GM12864 (cell line): ENCODE measurements around the gene EIF4G3.

Source experiments
- DNase-seq: peaks from one replicate; pipeline ENCODE4 v3.0.0-alpha.2; 2011; ENCODE audit warnings: low read depth
- H3K4me3 ChIP-seq: 2 replicates; pipeline ENCODE4 v1.5.1; 2011; ENCODE audit warnings: mild to moderate bottlenecking, low read depth, low read length, control low read depth
- TF ChIP-seq, protein P1 (sequence below): IDR thresholded peaks from 2 replicates; pipeline ENCODE4 v1.5.1; 2011; ENCODE audit warnings: low read depth, mild to moderate bottlenecking, moderate library complexity, low read length, control low read depth, inconsistent platforms; ENCODE audit errors: missing control alignments

Gene EIF4G3

DNA sequence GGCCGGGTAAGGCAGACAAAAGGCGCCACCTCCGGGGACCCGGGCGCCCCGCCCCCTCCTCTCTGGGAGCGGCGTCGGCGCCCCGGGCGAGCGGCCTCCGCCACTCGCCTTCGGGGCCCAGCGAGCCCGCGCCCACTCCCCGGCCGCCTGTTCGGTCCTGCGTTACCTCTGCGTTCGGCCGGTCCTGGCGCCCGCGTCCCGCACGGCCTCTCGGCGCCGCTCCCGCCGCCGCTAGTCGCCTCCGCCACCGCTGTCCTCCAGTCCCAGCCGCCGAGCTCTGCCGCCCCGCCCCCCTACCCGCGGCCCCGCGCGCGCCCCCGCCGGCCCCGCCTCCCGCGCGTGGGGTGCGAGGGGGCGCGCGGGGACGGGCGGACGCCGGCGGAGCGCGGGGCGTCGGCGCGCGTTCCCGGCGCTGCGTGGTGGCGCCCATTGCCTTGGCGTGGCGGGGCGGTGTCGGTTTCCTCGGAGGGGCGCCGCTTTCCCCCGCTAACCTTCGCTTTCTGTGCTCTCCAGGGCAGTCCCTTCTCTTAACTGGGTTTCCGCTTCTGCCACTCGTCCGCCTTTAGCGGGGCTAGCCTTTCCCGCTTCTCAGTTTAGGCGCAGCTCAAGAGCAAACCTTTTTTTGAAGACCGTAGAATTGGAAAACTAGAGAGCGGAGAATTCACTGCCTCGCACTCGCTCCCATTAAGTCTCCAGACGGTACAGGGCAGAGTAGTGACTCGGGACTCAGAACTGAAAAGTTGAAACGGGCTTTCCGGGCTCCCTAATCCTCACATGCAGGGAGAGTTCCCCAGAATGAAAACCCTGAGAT lies 389.5 kb downstream of the EIF4G3 start, which contains the start of gene HP1BP3:
Gene HP1BP3 (minus strand): TSS at position 279 of the 811 bp plus-strand sequence. CDS start 6,867 bp downstream, outside the sequence.
- H3K4me3 ChIP-seq: peak within 1 kb of the TSS; percentile 78
- TF ChIP-seq, protein P1, sequence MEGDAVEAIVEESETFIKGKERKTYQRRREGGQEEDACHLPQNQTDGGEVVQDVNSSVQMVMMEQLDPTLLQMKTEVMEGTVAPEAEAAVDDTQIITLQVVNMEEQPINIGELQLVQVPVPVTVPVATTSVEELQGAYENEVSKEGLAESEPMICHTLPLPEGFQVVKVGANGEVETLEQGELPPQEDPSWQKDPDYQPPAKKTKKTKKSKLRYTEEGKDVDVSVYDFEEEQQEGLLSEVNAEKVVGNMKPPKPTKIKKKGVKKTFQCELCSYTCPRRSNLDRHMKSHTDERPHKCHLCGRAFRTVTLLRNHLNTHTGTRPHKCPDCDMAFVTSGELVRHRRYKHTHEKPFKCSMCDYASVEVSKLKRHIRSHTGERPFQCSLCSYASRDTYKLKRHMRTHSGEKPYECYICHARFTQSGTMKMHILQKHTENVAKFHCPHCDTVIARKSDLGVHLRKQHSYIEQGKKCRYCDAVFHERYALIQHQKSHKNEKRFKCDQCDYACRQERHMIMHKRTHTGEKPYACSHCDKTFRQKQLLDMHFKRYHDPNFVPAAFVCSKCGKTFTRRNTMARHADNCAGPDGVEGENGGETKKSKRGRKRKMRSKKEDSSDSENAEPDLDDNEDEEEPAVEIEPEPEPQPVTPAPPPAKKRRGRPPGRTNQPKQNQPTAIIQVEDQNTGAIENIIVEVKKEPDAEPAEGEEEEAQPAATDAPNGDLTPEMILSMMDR: no peak
- DNase-seq: peak; percentile 33

DNA sequence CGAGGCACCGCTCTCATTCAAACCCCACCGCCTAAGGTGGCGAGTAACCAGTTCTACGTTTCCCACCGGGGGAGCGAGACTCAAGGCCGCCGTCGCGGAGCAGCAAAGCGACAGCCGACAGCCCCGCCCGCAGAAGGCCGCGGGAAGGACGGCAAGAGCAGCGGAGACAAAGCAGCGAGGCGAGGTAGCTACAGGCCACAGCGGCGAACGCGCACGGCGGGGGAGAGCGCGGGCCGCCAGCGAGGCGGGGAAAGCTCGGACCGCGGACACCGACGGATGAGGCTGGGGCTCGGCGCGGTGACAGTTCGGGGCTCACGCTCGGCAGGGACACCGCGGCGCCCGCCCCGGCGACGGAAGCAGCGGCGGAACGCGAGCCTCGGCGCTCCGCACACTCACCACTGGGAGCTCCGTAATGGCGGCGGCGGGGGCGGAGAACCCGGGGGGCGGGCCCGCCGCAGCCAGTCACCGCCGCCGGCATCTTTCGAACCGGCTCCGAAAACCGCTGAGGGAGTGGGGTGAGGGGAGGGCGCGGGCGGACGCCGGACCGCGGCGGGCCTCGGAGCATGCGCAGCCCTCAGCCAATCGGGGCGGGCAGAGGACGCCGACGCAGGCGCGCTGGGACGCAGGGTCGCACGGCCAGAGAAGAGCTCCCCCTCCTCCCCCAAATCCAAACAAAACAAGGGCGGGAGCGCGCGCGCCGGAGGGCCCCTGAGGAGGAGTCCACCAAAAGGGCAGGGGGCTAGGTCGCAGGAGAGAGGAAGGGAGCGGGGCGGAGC lies 390.3 kb downstream of the EIF4G3 start:
- peak overlapping the region; percentile 78 for H3K4me3 ChIP-seq
- DNase-seq: peak; percentile 64
- TF ChIP-seq, protein P1: no peak

DNA sequence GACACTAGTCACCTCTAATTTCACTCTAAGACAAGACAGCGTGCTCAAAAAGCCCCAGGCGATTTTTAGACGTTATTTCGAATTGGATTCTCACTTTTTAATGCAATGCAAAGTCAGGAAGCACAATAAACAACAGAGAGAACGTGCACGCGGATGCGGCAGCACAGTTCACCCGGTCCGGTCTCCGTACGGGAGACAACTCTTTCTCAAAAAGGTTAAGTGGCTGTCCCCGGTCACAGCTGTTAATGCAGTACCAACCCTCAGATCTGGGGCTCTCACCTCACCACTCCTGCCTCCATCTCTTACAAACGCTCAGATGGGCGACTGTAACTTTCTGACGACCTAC lies 390.8 kb downstream of the EIF4G3 start:
- TF ChIP-seq, protein P1: no peak
- no peak for DNase-seq
- H3K4me3 ChIP-seq: peak overlapping the region; percentile 78

DNA sequence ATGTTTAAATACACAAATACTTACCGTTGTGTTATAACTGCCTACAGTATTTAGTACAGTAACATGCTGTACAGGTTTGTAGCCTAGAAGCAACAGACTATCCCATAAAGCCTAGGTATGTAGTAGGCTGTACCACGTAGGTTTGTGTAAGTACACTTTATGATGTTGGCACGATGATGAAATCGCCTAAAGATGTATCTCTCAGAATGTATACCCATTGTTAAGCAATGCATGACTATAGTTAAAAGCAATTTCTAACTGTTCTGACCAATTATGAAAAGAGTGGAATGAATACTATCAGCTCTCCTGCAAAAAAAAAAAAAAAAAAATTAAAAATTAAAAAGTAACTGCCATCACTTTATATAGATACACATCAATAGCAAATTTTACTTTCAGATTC lies 401.0 kb downstream of the EIF4G3 start:
- DNase-seq: no peak
- H3K4me3 ChIP-seq: no peak overlapping the region
- TF ChIP-seq, protein P1: no peak

DNA sequence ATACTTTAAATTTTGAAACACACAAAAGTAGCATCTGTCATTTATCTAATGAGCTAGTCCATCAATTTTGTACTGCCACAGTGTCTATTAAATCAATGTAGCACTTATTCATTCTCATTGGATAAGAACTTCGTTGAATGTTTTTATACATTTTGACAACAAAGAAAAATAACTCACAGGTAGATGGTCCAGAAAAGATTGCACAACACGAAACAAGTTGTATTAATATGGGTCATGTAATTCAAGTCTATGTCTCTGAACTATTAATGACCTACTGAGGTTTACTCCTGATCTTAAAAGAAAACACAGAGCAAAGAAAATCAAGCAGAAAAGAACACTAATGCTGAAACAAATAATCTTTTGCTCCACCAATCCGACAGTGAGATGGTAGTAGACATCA lies 404.9 kb downstream of the EIF4G3 start:
- TF ChIP-seq, protein P1: no peak
- no peak for DNase-seq
- H3K4me3 ChIP-seq: no peak overlapping the region

DNA sequence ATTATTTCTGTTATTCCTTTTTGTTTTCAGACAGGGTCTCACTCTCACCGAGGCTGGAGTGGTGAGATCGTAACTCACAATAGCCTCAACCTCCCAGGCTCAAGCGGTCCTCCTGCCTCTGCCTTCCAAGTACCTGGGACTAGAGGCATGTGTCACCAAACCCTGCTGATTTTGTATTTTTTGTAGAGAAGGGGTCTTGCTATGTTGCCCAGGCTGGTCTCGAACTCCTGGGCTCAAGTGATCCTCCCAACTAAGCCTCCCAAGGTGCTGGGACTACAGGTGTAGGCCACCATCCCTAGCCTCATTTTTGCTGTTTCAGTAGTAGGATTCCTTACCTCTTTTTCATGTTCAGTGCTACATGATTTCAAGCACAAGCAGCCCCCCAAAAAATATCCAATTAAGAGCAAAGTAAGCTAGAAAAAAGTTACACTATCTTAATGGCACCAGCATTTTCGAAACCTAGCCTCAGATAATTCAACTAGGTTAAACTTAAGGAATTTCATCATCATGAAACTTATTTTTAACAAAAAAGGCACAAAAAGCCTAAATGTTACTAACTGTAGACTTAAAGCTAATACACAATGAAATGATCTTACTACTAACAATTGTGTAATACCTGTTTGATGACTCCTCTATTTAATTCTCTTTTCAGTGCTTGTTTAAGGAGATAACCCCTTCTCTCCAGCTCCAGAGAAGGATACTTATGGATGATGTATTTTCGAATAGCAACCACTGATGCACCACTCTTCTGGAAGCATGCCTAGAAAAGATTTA lies 406.2 kb downstream of the EIF4G3 start:
- TF ChIP-seq, protein P1: no peak
- H3K4me3 ChIP-seq: no peak overlapping the region
- DNase-seq: no peak
